Endothelial cell of umbilical vein (primary cell): Measurements from ENCODE around the gene ITSN1. TPM values are rescaled to one million over a fixed set of nuclear protein-coding genes. Genes with fewer than 3 reads are reported as not detected.

Source experiments
- BruUV-seq: library from RNA; stranded (reverse); fragments of 400-500 nt; replicated peaks from 2 replicates; lab custom pipeline; 2021; lab: Mats Ljungman, UMichigan
- CTCF ChIA-PET: fragments of 300-600, 350-600 bp; sonication (Branson Sonifier 250); formaldehyde crosslinking; loops from one replicate; lab custom pipeline; 2021; ENCODE audit warnings: antibody characterized with exemption, inconsistent platforms; lab: Charles Lee
- POLR2A ChIA-PET: fragments of 300-600, 350-600 bp; sonication (Branson Sonifier 250); formaldehyde crosslinking; loops from one replicate; lab custom pipeline; 2021; ENCODE audit warnings: antibody characterized with exemption, inconsistent platforms; lab: Charles Lee
- DNase-seq: peaks from one replicate; pipeline ENCODE4 v3.0.0-alpha.2; 2011; ENCODE audit warnings: low read depth, low spot score
- FAIRE-seq: peaks from 2 replicates; lab custom pipeline; 2011; peaks lifted over from hg19 to GRCh38; lab: Jason Lieb, UNC
- H2AFZ ChIP-seq: 2 replicates; pipeline ENCODE4 v1.6.0; 2012; ENCODE audit warnings: low read depth, low read length, control low read depth, inconsistent platforms
- H3K27ac ChIP-seq: 2 replicates; pipeline ENCODE4 v1.5.1; 2011; ENCODE audit warnings: low read depth, mild to moderate bottlenecking, control low read depth, low read length, moderate library complexity; ENCODE audit not compliant: insufficient read depth
- H3K27me3 ChIP-seq, 2 experiments: 2 replicates each; pipeline versions ENCODE4 v1.6.0 to v1.6.1; 2011; ENCODE audit warnings: low read length in 2 of 2, mixed read lengths in 1 of 2; ENCODE audit not compliant: control insufficient read depth in 2 of 2, insufficient read depth in 2 of 2
- H3K36me3 ChIP-seq, 2 experiments: 2 replicates in 1 of 2; 3 replicates in 1 of 2; pipeline ENCODE4 v1.5.1; 2011; ENCODE audit warnings: low read length in 2 of 2, mild to moderate bottlenecking in 1 of 2, moderate library complexity in 1 of 2; ENCODE audit not compliant: control insufficient read depth in 2 of 2, insufficient read depth in 2 of 2; ENCODE audit errors: extremely low read depth in 1 of 2
- H3K4me1 ChIP-seq: 3 replicates; pipeline ENCODE4 v1.5.1; 2011; ENCODE audit warnings: mild to moderate bottlenecking, low read length; ENCODE audit not compliant: control insufficient read depth, insufficient read depth; ENCODE audit errors: extremely low read depth
- H3K4me2 ChIP-seq: 2 replicates; pipeline ENCODE4 v1.6.1; 2011; ENCODE audit warnings: low read length, control low read depth, mixed read lengths; ENCODE audit not compliant: insufficient read depth
- H3K4me3 ChIP-seq, 3 experiments: fragments of 200-600 bp in 1 of 3; sonication (generic), shearing (Covaris generic) in 1 of 3; replicated peaks in 1 of 3; 2 replicates each; pipeline ENCODE4 v1.5.1; 2011 to 2016; ENCODE audit warnings: control low read depth in 3 of 3, low read length in 3 of 3, mild to moderate bottlenecking in 2 of 3, inconsistent platforms in 1 of 3, low read depth in 1 of 3, moderate library complexity in 1 of 3; ENCODE audit not compliant: insufficient read depth in 1 of 3
- H3K79me2 ChIP-seq: 2 replicates; pipeline ENCODE4 v1.6.0; 2012; ENCODE audit warnings: low read length, inconsistent platforms; ENCODE audit not compliant: control insufficient read depth, insufficient read depth
- H3K9ac ChIP-seq: replicated peaks from 2 replicates; pipeline ENCODE3; 2011; ENCODE audit warnings: low read length, control low read depth; ENCODE audit not compliant: insufficient read depth; ENCODE audit errors: extremely low read depth
- H3K9me1 ChIP-seq: replicated peaks from 3 replicates; pipeline ENCODE4 v1.6.0; 2011; ENCODE audit warnings: mild to moderate bottlenecking, low read length; ENCODE audit not compliant: control insufficient read depth, insufficient read depth; ENCODE audit errors: extremely low read depth
- H3K9me3 ChIP-seq: replicated peaks from 2 replicates; pipeline ENCODE4 v1.5.1; 2012; ENCODE audit warnings: low read length, inconsistent platforms; ENCODE audit not compliant: control insufficient read depth, insufficient read depth
- H4K20me1 ChIP-seq: replicated peaks from 2 replicates; pipeline ENCODE3; 2011; ENCODE audit warnings: mild to moderate bottlenecking, low read length; ENCODE audit not compliant: control insufficient read depth, insufficient read depth; ENCODE audit errors: extremely low read depth
- CTCF ChIP-seq, 2 donors: IDR thresholded peaks; 1 replicate in 1 of 2; 2 replicates in 1 of 2; pipeline ENCODE4 v1.5.1; 2011; ENCODE audit warnings: low read length in 2 of 2, mild to moderate bottlenecking in 2 of 2, moderate library complexity in 2 of 2, control low read depth in 1 of 2, inconsistent platforms in 1 of 2, low read depth in 1 of 2; ENCODE audit not compliant: insufficient read depth in 1 of 2; ENCODE audit errors: extremely low read depth in 1 of 2
- EZH2 ChIP-seq: IDR thresholded peaks from 2 replicates; pipeline ENCODE4 v1.6.1; 2012; ENCODE audit warnings: borderline replicate concordance, low read depth, mild to moderate bottlenecking, moderate library complexity, low read length, inconsistent platforms; ENCODE audit not compliant: severe bottlenecking
- FOS ChIP-seq: IDR thresholded peaks from 2 replicates; pipeline ENCODE4 v1.6.1; 2011; ENCODE audit warnings: mild to moderate bottlenecking, low read length, moderate library complexity, borderline replicate concordance; ENCODE audit not compliant: insufficient read depth
- GATA2 ChIP-seq: IDR thresholded peaks from 2 replicates; pipeline ENCODE4 v1.7.0; 2011; ENCODE audit warnings: low read depth, mild to moderate bottlenecking, moderate library complexity, mixed read lengths, low read length; ENCODE audit not compliant: insufficient read length, insufficient read depth
- JUN ChIP-seq: IDR thresholded peaks from 2 replicates; pipeline ENCODE4 v1.6.1; 2011; ENCODE audit warnings: borderline replicate concordance, low read depth; ENCODE audit not compliant: insufficient read length, insufficient read depth
- MAX ChIP-seq: IDR thresholded peaks from 2 replicates; pipeline ENCODE4 v1.6.1; 2011; ENCODE audit not compliant: insufficient read depth, insufficient read length
- MYC ChIP-seq: IDR thresholded peaks from one replicate; pipeline ENCODE4 v1.6.1; 2011; ENCODE audit warnings: mild to moderate bottlenecking, low read depth, low read length
- POLR2A ChIP-seq: IDR thresholded peaks from 2 replicates; pipeline ENCODE4 v1.6.1; 2012; ENCODE audit warnings: low read depth, mild to moderate bottlenecking, control low read depth, low read length
- POLR2AphosphoS5 ChIP-seq: IDR thresholded peaks from 2 replicates; pipeline ENCODE4 v1.6.1; 2012; ENCODE audit warnings: low read depth, mild to moderate bottlenecking, control low read depth, low read length, moderate library complexity; ENCODE audit not compliant: insufficient read depth
- dilution Hi-C: fragments of 300-500 bp; cut with MboI; formaldehyde crosslinking; loops from one replicate; pipeline ENCODE4 v1.15.0; 2019; ENCODE audit warnings: low sequenced_read_pairs; ENCODE audit not compliant: extremely low pct_ligation_motif_present
- intact Hi-C: fragments of 100-400 bp; cut with micrococcal nuclease; formaldehyde crosslinking; loops from one replicate; pipeline ENCODE4 v1.10.0; 2022
- polyA plus RNA-seq, 4 experiments: library from polyadenylated mRNA; depleted of rRNA in 3 of 4; stranded (reverse) in 3 of 4; unstranded in 1 of 4; fragments of >200 nt; gene quantifications; 2 replicates each; pipeline versions ENCODE4 v1.2.1 to v1.2.3, GENCODE V29; 2011 to 2012; ENCODE audit warnings: missing spikeins in 1 of 4
- total RNA-seq: library from RNA; stranded (reverse); gene quantifications from 2 replicates; pipeline ENCODE4 v1.2.3, GENCODE V29; 2021

Gene ITSN1
- total and polyA plus RNA-seq, 2 donors (not counting 3 experiments of a cell fraction or from before 2014, with no cell fraction given), result 72.2 to 86.8 TPM

DNA sequence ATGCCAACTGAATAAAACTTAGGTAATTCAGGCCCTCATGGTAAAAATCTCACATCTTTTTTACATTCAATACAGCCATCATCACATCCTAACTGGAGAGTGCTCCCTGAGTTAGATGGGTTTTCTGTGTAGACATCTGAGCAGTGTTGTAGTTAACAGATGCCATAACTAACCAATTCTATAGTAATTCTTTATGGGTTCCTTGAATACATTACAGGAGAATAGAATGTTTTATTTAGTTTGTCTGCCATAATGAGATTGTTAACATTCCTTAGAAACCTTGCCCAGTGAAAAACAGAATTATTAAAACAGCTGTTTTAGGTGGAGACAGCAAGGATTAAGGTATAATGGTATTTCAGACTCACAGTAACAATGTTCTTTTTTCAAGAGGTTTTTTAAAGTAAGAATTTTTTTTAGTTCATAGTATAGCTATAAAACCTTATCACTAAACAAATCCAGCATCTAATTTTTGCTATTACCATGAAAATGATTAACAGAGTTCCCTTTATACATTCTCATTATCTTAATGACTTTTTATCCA is 178.0 kb downstream of the ITSN1 start:
- no peaks in the 10 kb centered on the region for H3K4me1 ChIP-seq
- POLR2A ChIA-PET, result no interaction called here
- CTCF ChIA-PET, result interaction anchor here (1.3 to 1.7 kb wide), 2 partner anchors 9 to 75 kb away, joined by 4 to 10 read pairs; no protein-coding TSS in a partner anchor
- H3K9ac ChIP-seq, result no peak overlapping the region
- no peaks in the 10 kb centered on the region for H3K9me1 ChIP-seq
- no peaks in the 10 kb centered on the region for H3K27me3 ChIP-seq
- no peak overlapping the region for H3K4me2 ChIP-seq
- H3K4me3 ChIP-seq, result no peak overlapping the region
- FAIRE-seq (no peak), DNase-seq (no peak)
- intact Hi-C loops, result no loop called here
- no peaks in the 10 kb centered on the region for H4K20me1 ChIP-seq
- H3K9me3 ChIP-seq, result no peaks in the 10 kb centered on the region
- no peak overlapping the region for H2AFZ ChIP-seq
- no peak overlapping the region for H3K27ac ChIP-seq
- TF ChIP-seq EZH2 (no peak), POLR2AphosphoS5 (no peak), JUN (no peak), FOS (no peak), MYC (no peak), GATA2 (no peak), POLR2A (no peak), CTCF (IDR thresholded peaks at IDR 0.05; ENCODE audit: extremely low read depth in 1 of 2, insufficient read depth in 1 of 2, low read depth in 1 of 2, low read length in 2 of 2) (no peak), MAX (no peak)
- no peaks in the 10 kb centered on the region for H3K79me2 ChIP-seq
- dilution Hi-C loops, result no loop called here
- H3K36me3 ChIP-seq, result peaks cover 10 to 33% of the 10 kb centered on the region in 2 experiments
- BruUV-seq, result no TSS peak
